Epidermal melanocyte (primary cell): ENCODE results near the gene MAMSTR.

ENCODE experiments used
- DNase-seq: peaks from one replicate; pipeline ENCODE4 v3.0.0; 2011; ENCODE audit warnings: low spot score; ENCODE audit not compliant: insufficient read length

The MAMSTR gene

DNA sequence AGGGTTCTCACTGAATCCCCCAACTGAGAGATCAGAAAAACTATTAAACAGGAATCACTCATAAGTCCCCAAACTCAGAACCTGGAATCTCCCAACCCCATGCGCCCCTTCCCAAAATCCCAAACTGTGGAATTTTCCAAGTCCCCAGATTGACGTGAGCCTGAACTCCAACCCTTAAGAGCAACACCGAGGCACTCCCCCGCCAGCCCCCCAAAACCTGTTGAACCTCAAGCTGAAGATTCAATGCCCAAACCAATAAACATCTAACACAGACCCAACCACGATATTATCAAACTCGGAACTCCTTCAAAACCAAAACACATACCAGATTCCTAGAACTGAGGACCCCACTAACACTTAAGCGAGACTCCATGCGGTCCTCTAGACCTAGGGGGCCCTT, 26.6 kb upstream of the MAMSTR start:
- no peak for DNase-seq

DNA sequence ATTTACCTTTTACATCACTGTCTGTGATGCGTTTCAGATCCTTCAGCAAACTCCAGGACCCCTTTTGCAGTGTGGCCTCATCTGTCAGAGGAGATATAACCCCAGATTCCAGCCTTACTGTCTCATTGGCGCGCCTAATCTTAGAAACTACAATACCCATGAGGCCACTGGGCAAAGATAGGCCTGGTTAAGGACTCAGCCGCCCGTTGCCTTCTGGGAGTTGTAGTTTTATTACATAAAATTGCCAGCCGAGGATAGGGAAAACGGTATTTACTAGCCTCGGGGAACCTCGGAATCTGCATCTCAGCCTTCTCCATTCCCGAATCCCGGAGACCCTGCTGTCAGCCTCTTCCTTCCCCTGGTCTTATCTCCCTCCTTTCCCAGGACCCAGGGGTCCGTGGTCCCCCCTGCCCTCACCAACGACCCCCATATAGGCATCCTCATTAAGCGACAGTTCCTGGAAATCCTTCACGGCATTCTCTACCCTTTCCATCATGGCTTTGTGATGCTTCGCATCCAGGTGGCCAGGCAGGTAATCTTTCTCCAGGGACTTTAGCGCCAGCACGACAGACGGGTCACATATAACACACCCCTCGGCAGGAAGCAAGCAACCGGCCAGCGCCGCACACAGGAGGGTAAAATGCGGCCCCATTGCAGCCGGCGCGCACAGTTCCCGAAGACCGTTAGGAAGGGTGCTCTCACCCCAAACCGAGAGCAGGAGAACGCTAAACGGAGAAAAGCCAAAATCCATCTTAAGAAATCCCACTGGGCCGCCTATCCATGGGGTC, 25.9 kb upstream of the MAMSTR start:
- peak; percentile 68 for DNase-seq

DNA sequence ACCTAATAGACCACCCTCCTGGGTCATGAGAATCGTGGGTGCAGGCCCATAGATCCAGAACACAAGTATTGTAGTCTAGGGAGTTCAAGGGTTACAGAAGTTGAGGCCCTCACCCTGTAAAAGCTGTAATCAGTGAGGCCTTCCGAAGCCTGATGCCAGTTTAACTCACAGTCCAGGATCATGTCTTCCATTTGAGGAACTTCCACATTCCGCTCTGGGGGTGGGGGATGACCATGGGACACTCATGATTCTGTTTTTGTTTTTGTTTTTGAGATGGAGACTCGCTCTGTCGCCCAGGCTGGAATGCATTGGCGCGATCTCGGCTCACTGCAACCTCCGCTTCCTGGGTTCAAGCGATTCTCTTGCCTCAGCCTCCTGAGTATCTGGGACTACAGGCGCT, 22.6 kb upstream of the MAMSTR start:
- DNase-seq: no peak

- no peak for DNase-seq
Observed at GRCh38 chr19:48741129-48741999, 21.8 kb upstream of the MAMSTR start.

DNA sequence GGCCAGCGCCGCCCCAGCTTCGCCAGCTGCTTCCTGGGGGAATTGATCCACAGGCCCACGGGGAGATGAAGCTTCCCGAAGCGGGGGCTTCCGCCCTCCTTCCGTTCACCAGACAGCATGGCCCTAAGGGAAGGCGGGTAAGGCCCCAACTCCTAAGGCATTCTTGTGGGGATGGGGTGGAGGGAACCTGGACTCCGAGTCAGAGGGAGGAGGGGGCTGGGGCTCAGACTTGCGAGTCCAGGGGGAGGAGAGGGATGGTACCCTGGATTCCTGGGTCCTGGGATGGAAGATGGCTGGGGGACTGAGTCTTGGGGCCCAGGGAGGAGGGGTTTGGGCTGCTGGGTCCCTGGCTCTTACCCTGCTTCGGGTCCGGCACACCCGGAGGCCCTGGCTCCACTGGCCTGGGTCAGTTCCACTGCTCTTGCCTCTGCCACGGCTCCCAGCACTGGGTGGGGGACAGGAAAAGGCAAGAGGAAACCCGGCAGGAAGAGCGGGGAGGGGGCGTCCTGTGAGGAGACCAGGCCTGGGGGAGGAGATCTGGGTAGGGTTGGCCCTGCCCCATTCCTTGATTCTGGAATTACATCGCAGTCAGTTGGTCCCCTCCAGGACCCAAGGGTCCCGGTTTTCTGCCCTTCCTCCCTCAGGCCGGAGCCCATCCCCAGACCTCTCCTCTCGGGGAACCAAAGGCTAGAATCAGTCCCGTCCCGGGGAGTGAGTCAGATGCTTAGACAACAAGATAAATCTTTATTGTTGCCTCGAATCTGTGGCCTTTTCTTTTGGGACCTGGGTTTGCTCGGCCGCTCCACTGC, 20.8 kb upstream of the MAMSTR start, which contains the start of gene RASIP1:
Gene RASIP1, minus strand, starts transcription at position 447 of the 809 bp plus-strand sequence. Its CDS starts 328 bp downstream, at position 119.
- peak; percentile 5 for DNase-seq

GRCh38 chr19:48739404-48740163, 20.1 kb upstream of the MAMSTR start:
- DNase-seq: peak; percentile 7

DNA sequence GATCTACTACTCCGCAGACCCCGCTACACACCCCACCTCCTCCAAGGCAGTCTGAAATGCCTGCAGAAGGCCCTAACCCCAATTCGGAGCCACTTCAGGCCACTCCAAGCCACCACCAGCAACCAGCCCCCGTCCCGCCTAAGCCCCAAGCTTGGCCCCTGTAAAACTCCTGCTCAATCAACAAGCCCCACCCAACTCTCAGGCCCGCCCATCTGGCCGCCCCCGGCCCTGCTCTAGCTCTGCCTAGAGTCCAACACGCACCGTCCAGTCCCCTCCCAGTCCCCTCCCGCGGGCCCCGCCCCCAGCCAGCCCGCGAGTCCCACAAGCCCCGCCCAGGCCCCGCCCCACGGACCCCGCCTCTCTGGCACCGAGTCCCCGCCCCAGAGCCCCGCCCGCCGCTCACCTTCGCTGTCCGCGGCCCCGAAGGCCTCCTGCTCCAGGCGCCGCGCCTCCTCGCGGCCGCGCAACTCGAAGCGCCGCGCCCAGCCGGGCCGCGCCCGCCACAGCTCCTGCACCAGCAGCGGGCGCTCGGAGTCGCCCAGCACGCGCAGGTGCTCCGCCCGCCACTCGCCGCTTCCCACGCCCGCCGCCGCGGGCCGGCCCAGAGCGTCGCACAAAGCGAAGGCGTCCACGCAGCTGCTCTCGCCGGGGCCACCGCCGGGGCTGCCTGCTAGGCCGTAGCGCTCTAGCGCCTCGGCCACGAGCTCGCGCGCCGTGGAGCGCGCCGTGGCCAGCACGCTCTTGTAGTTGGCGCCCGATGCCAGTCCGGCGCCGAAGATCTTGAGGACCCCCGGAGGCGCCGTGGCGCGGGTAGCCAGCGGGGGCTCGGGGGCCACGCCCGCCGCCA, 19.3 kb upstream of the MAMSTR start:
- peak; percentile 88 for DNase-seq

DNA sequence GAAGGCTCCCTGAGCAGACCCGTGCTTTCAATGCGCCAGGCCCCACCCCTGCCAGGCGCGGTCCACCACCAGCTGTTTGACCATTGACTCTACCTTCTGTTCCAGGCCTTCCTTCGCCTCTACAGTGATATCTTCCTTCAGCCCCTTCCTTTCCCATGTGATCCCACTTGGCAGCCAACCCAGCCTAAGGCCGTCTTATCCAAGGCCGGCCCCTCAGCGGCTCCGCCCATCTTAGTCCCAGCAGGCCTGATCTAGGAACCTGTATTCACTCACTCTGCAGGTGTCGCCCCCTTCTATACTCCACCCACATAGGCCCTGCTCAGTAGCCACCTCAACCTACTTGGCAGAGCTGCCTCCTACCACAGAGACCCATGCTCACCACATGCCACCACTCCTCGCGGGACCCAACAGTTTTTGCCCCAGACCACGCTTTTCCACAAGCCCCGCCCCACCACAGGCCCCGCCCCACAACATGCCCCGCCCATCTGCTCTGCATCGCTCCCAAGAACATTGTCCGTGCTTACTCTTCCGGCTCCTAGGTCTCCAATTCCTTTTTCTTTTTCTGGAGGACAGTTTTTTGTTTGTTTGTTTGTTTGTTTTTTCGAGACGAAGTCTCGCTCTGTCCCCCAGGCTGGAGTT, 18.0 kb upstream of the MAMSTR start:
- DNase-seq: no peak

DNA sequence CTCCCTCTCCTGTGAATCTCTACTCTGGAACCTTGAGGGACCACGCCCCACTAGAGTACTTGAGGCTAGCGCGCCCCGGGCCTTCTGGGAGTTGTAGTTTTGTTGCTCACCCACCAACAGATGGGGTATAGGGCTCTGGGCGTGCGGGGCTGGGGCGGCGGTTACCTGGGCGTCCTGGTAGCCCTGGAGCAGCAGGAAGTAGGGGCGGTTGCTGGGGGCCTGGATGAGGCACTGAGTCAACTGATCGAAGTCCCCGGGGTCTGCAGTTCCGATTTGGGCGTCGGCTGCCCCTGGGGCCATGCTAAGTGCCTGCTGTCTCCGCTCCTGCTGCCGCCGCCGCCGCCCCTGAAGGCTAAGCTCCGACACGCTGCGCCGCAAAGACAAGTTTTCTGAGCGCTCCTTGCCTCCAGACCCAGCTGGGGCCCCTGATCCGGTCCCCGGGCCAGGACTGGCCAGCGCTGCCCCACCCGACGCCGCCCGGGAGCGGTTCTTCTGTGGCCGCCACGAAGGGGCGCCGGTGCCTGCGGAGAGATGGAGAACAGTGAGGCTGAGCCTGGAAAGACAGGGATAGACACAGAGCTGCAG, 15.6 kb upstream of the MAMSTR start:
- DNase-seq: peak; percentile 55

- DNase-seq: no peak
Observed at GRCh38 chr19:48734625-48735024, 15.1 kb upstream of the MAMSTR start.

- DNase-seq: no peak
Observed at GRCh38 chr19:48731452-48731851, 11.9 kb upstream of the MAMSTR start.

- DNase-seq: no peak
Observed at GRCh38 chr19:48728911-48729664, 9.6 kb upstream of the MAMSTR start.

DNA sequence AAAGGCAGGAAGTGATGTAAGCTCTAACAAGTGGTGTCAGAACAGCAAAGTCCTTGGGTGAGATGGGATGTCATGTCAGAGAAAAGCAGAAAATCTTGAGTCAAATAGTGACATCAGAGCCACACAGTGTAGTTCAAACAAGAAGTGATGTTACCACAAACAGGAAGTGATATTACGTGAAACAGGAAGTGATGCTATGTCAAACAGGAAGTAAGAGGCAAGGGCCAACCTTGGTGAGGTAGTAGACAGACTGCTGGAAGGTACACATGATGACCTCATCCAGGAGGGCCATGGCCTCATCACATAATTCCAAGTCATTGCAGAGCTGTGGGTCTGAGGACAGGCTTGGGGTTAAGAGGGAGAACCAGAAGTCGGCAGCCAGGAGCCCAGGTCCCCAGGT, 7.0 kb upstream of the MAMSTR start:
- DNase-seq: no peak

GRCh38 chr19:48724796-48725753, 5.5 kb upstream of the MAMSTR start:
- DNase-seq: peak; percentile 93

DNA sequence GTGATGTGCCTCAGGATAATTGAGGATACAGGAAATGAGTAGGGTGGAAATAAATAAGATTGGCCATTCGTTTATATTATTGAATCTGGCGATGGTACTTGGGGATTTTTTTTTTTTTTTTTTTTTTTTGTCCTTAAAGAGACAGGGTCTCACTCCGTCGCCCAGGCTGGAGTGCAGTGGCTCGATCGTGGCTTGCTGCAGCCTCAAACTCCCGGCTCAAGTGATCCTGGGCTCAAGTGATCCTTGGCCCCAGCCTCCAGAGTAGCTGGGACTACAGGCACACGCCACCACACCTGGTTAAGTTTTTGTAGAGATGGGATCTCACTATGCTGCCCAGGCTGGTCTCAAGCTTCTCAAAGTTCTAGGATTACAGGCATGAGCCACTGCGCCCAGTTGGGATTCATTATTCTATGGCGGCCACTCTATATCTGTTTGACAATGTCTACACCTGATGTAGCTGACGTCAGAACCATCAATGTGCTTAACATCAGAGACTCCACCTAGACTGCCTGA, 2.7 kb upstream of the MAMSTR start:
- no peak for DNase-seq

DNA sequence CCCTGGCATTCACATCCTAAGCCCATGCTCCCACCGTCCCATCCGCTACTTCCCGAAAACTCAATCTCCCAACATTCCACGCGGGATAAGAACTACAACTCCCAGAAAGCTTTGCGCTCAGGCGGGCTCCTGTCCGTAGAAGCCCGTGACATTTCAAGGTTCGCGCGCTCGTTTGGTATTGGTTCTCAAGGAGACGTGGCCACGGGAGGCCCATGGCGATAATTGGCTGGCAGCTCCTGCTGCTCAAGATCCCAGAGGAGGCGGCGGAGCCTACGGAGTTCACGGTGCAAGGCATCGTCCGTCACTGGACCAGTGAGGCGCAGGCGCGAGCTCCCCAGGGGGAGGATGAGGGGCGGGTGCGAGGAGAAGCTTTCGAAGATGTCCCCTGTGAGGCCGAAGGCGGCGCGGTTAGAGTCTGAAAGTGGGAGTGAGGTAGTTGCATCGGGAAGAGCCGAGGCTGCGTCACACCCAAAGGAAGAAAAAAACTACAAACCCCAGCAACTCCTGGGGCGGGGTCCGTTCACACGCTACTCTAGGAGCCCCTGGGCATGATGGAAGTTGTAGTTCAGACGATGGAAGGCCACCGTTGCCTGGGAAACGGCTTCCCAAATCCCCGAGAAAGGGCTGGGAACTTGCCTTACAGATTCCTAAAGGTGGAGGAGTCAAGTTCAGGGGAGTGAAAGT, 1.2 kb upstream of the MAMSTR start:
- peak; percentile 100 for DNase-seq
